ENCODE data around the gene TAOK3.

TAOK3 gene

GRCh38 chr12:118376089-118377020 is 3.6 kb upstream of the TAOK3 start, which contains the start of gene SUDS3:
SUDS3 (plus strand) TSS chr12:118376555; CDS start chr12:118376692, 137 bp downstream.
- peak within 1 kb of the TSS; percentile 87 for H3K9ac ChIP-seq (ENCODE audit: insufficient read length)
- H3K9me3 ChIP-seq (ENCODE audit: low read depth, low read length): no peaks in the 10 kb centered on the region
- peak; percentile 71; the same call in 1 of the 2 replicates for TF ChIP-seq POLR2AphosphoS5 (IDR thresholded peaks at IDR 0.05; ENCODE audit: borderline replicate concordance, low read depth, low read length)
- no peak for TF ChIP-seq EZH2 (IDR thresholded peaks at IDR 0.05)
- no peak for DNase-seq (ENCODE audit: low read depth, low spot score)
- peaks cover 17% of the 10 kb centered on the region; the same call in 1 of the 2 replicates for H3K36me3 ChIP-seq (ENCODE audit: insufficient read depth, low read length)
- peak within 1 kb of the TSS; percentile 77 for H3K4me3 ChIP-seq
- H3K27ac ChIP-seq: peak within 1 kb of the TSS; percentile 92

GRCh38 chr12:118375348-118375747 is 2.6 kb upstream of the TAOK3 start:
- Histone ChIP-seq H3K4me3 (peak overlapping the region; percentile 77; the same call in 1 of the 2 replicates), H3K36me3 (ENCODE audit: insufficient read depth, low read length) (peaks cover 13% of the 10 kb centered on the region; the same call in 1 of the 2 replicates), H3K27ac (no peak overlapping the region), H3K9ac (ENCODE audit: insufficient read length) (no peak overlapping the region), H3K9me3 (ENCODE audit: low read depth, low read length) (no peaks in the 10 kb centered on the region)
- no peak for DNase-seq (ENCODE audit: low read depth, low spot score)
- TF ChIP-seq FOXP2 (optimal IDR thresholded peaks at IDR 0.05; ENCODE audit: control extremely low read depth, extremely low read length, insufficient read depth): no peak
- TF ChIP-seq EZH2 (IDR thresholded peaks at IDR 0.05): no peak
- no peak for TF ChIP-seq POLR2AphosphoS5 (IDR thresholded peaks at IDR 0.05; ENCODE audit: borderline replicate concordance, low read depth, low read length)

DNA sequence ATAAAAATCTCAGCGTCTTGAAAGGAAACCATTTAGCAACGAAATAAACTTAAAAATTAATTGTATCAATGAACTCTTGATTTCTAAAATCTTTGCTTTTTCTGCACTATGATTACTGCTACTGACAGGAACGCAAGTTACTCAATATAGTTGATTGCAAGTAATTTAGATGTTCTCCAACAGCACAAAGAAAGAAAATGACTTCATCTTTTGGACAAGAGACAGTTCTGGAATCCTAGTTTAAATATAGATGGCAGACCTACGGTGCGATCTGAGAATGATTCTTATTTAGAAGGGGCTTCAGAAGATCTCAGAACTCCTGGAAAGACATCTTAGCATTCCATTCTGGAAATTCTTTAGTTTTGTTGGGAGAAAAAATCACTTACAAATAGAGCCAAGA is 2.2 kb upstream of the TAOK3 start:
- TF ChIP-seq POLR2AphosphoS5 (IDR thresholded peaks at IDR 0.05; ENCODE audit: borderline replicate concordance, low read depth, low read length) (no peak), EZH2 (IDR thresholded peaks at IDR 0.05) (no peak), FOXP2 (optimal IDR thresholded peaks at IDR 0.05; ENCODE audit: control extremely low read depth, extremely low read length, insufficient read depth) (no peak)
- H3K4me3 ChIP-seq: no peak overlapping the region

DNA sequence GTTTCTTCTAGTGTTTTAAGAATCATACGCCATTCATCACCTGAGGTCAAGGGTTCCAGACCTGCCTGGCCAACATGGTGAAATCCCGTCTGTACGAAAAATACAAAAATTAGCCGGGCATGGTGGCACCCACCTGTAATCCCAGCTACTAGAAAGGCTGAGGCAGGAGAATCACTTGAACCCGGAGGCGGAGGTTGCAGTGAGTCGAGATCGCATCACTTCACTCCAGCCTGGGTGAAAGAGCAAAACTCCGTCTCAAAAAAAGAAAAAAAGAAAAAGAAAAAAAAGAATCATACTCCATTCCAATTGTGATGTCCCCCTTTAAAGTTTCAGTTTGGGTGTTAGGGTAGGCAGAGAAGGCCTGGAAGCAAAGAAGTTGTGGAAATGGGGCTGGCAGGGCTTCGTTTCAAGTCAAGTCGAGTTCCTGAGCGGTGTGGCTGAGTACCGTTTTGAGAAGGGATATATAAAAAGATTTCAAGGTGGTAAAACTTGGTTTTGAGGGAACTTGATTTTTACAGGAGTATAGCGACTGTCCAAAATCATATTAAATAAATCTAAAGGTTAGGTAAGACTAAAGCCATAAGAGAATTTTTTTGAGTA is 1.5 kb upstream of the TAOK3 start:
- peak overlapping the region; percentile 87 for H3K9ac ChIP-seq (ENCODE audit: insufficient read length)
- peaks cover 1% of the 10 kb centered on the region; the same call in 1 of the 2 replicates for H3K36me3 ChIP-seq (ENCODE audit: insufficient read depth, low read length)
- H3K27ac ChIP-seq: no peak overlapping the region
- TF ChIP-seq POLR2AphosphoS5 (IDR thresholded peaks at IDR 0.05; ENCODE audit: borderline replicate concordance, low read depth, low read length) (no peak), EZH2 (IDR thresholded peaks at IDR 0.05) (no peak), FOXP2 (optimal IDR thresholded peaks at IDR 0.05; ENCODE audit: control extremely low read depth, extremely low read length, insufficient read depth) (no peak)
- no peak for DNase-seq (ENCODE audit: low read depth, low spot score)
- no peak overlapping the region for H3K4me3 ChIP-seq
- H3K9me3 ChIP-seq (ENCODE audit: low read depth, low read length): no peaks in the 10 kb centered on the region

More for the DNA sequence above, 2.2 kb upstream of the TAOK3 start:
- no peak overlapping the region for H3K9ac ChIP-seq (ENCODE audit: insufficient read length)
- peaks cover 8% of the 10 kb centered on the region; the same call in 1 of the 2 replicates for H3K36me3 ChIP-seq (ENCODE audit: insufficient read depth, low read length)
- H3K27ac ChIP-seq: no peak overlapping the region
- DNase-seq (ENCODE audit: low read depth, low spot score): no peak
- no peaks in the 10 kb centered on the region for H3K9me3 ChIP-seq (ENCODE audit: low read depth, low read length)

DNA sequence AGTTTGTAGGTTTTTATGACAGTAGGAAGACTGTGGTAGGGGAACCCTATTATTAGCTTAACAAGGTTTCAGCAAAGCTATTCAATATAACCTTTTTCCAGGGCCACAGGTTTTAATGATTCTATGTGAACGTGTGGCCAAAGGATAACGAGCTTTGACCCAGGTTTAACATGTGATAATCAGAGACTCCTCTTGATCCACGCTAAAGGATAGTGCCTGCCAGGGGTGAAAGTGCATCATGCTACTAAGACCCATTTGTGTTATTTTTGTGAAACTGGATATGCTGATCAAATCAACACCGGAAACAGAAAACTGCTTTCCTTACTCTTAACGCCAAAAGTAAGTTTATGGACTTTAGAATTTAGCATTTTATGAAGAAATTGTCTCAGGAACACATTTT is 909 bp upstream of the TAOK3 start:
- Histone ChIP-seq H3K9me3 (ENCODE audit: low read depth, low read length) (no peaks in the 10 kb centered on the region), H3K27ac (no peak overlapping the region), H3K4me3 (peak overlapping the region; percentile 98), H3K36me3 (ENCODE audit: insufficient read depth, low read length) (no peaks in the 10 kb centered on the region), H3K9ac (ENCODE audit: insufficient read length) (peak overlapping the region; percentile 87)
- DNase-seq (ENCODE audit: low read depth, low spot score): no peak
- TF ChIP-seq POLR2AphosphoS5 (IDR thresholded peaks at IDR 0.05; ENCODE audit: borderline replicate concordance, low read depth, low read length): no peak
- TF ChIP-seq FOXP2 (optimal IDR thresholded peaks at IDR 0.05; ENCODE audit: control extremely low read depth, extremely low read length, insufficient read depth): no peak
- no peak for TF ChIP-seq EZH2 (IDR thresholded peaks at IDR 0.05)

GRCh38 chr12:118371321-118372282 is 1.1 kb downstream of the TAOK3 start:
- Histone ChIP-seq H3K9ac (ENCODE audit: insufficient read length) (no peak overlapping the region), H3K9me3 (ENCODE audit: low read depth, low read length) (no peaks in the 10 kb centered on the region), H3K27ac (no peak overlapping the region), H3K36me3 (ENCODE audit: insufficient read depth, low read length) (no peaks in the 10 kb centered on the region), H3K4me3 (peak overlapping the region; percentile 98)
- TF ChIP-seq FOXP2 (optimal IDR thresholded peaks at IDR 0.05; ENCODE audit: control extremely low read depth, extremely low read length, insufficient read depth) (no peak), POLR2AphosphoS5 (IDR thresholded peaks at IDR 0.05; ENCODE audit: borderline replicate concordance, low read depth, low read length) (no peak), EZH2 (IDR thresholded peaks at IDR 0.05) (peak; percentile 19)
- no peak for DNase-seq (ENCODE audit: low read depth, low spot score)

- Histone ChIP-seq H3K9ac (ENCODE audit: insufficient read length) (no peak overlapping the region), H3K9me3 (ENCODE audit: low read depth, low read length) (no peaks in the 10 kb centered on the region), H3K4me3 (no peak overlapping the region), H3K27ac (no peak overlapping the region), H3K36me3 (ENCODE audit: insufficient read depth, low read length) (no peaks in the 10 kb centered on the region)
- TF ChIP-seq EZH2 (IDR thresholded peaks at IDR 0.05): no peak
- TF ChIP-seq FOXP2 (optimal IDR thresholded peaks at IDR 0.05; ENCODE audit: control extremely low read depth, extremely low read length, insufficient read depth): no peak
- TF ChIP-seq POLR2AphosphoS5 (IDR thresholded peaks at IDR 0.05; ENCODE audit: borderline replicate concordance, low read depth, low read length): no peak
- DNase-seq (ENCODE audit: low read depth, low spot score): no peak
Observed at GRCh38 chr12:118370601-118371000, 2.1 kb downstream of the TAOK3 start.
